Endothelial cell of umbilical vein (primary cell): ENCODE data around the gene UCMA. TPM values are rescaled to one million over a fixed set of nuclear protein-coding genes. Genes with fewer than 3 reads are reported as not detected.

Source experiments
- BruUV-seq: library from RNA; stranded (reverse); fragments of 400-500 nt; replicated peaks from 2 replicates; lab custom pipeline; 2021; lab: Mats Ljungman, UMichigan
- CTCF ChIA-PET: fragments of 300-600, 350-600 bp; sonication (Branson Sonifier 250); formaldehyde crosslinking; loops from one replicate; lab custom pipeline; 2021; ENCODE audit warnings: antibody characterized with exemption, inconsistent platforms; lab: Charles Lee
- POLR2A ChIA-PET: fragments of 300-600, 350-600 bp; sonication (Branson Sonifier 250); formaldehyde crosslinking; loops from one replicate; lab custom pipeline; 2021; ENCODE audit warnings: antibody characterized with exemption, inconsistent platforms; lab: Charles Lee
- DNase-seq: peaks from one replicate; pipeline ENCODE4 v3.0.0-alpha.2; 2011; ENCODE audit warnings: low read depth, low spot score
- FAIRE-seq: peaks from 2 replicates; lab custom pipeline; 2011; peaks lifted over from hg19 to GRCh38; lab: Jason Lieb, UNC
- H2AFZ ChIP-seq: 2 replicates; pipeline ENCODE4 v1.6.0; 2012; ENCODE audit warnings: low read depth, low read length, control low read depth, inconsistent platforms
- H3K27ac ChIP-seq: 2 replicates; pipeline ENCODE4 v1.5.1; 2011; ENCODE audit warnings: low read depth, mild to moderate bottlenecking, control low read depth, low read length, moderate library complexity; ENCODE audit not compliant: insufficient read depth
- H3K27me3 ChIP-seq, 2 experiments: 2 replicates each; pipeline versions ENCODE4 v1.6.0 to v1.6.1; 2011; ENCODE audit warnings: low read length in 2 of 2, mixed read lengths in 1 of 2; ENCODE audit not compliant: control insufficient read depth in 2 of 2, insufficient read depth in 2 of 2
- H3K36me3 ChIP-seq, 2 experiments: 2 replicates in 1 of 2; 3 replicates in 1 of 2; pipeline ENCODE4 v1.5.1; 2011; ENCODE audit warnings: low read length in 2 of 2, mild to moderate bottlenecking in 1 of 2, moderate library complexity in 1 of 2; ENCODE audit not compliant: control insufficient read depth in 2 of 2, insufficient read depth in 2 of 2; ENCODE audit errors: extremely low read depth in 1 of 2
- H3K4me1 ChIP-seq: 3 replicates; pipeline ENCODE4 v1.5.1; 2011; ENCODE audit warnings: mild to moderate bottlenecking, low read length; ENCODE audit not compliant: control insufficient read depth, insufficient read depth; ENCODE audit errors: extremely low read depth
- H3K4me2 ChIP-seq: 2 replicates; pipeline ENCODE4 v1.6.1; 2011; ENCODE audit warnings: low read length, control low read depth, mixed read lengths; ENCODE audit not compliant: insufficient read depth
- H3K4me3 ChIP-seq, 3 experiments: fragments of 200-600 bp in 1 of 3; sonication (generic), shearing (Covaris generic) in 1 of 3; replicated peaks in 1 of 3; 2 replicates each; pipeline ENCODE4 v1.5.1; 2011 to 2016; ENCODE audit warnings: control low read depth in 3 of 3, low read length in 3 of 3, mild to moderate bottlenecking in 2 of 3, inconsistent platforms in 1 of 3, low read depth in 1 of 3, moderate library complexity in 1 of 3; ENCODE audit not compliant: insufficient read depth in 1 of 3
- H3K79me2 ChIP-seq: 2 replicates; pipeline ENCODE4 v1.6.0; 2012; ENCODE audit warnings: low read length, inconsistent platforms; ENCODE audit not compliant: control insufficient read depth, insufficient read depth
- H3K9ac ChIP-seq: replicated peaks from 2 replicates; pipeline ENCODE3; 2011; ENCODE audit warnings: low read length, control low read depth; ENCODE audit not compliant: insufficient read depth; ENCODE audit errors: extremely low read depth
- H3K9me1 ChIP-seq: replicated peaks from 3 replicates; pipeline ENCODE4 v1.6.0; 2011; ENCODE audit warnings: mild to moderate bottlenecking, low read length; ENCODE audit not compliant: control insufficient read depth, insufficient read depth; ENCODE audit errors: extremely low read depth
- H3K9me3 ChIP-seq: replicated peaks from 2 replicates; pipeline ENCODE4 v1.5.1; 2012; ENCODE audit warnings: low read length, inconsistent platforms; ENCODE audit not compliant: control insufficient read depth, insufficient read depth
- H4K20me1 ChIP-seq: replicated peaks from 2 replicates; pipeline ENCODE3; 2011; ENCODE audit warnings: mild to moderate bottlenecking, low read length; ENCODE audit not compliant: control insufficient read depth, insufficient read depth; ENCODE audit errors: extremely low read depth
- CTCF ChIP-seq, 2 donors: IDR thresholded peaks; 1 replicate in 1 of 2; 2 replicates in 1 of 2; pipeline ENCODE4 v1.5.1; 2011; ENCODE audit warnings: low read length in 2 of 2, mild to moderate bottlenecking in 2 of 2, moderate library complexity in 2 of 2, control low read depth in 1 of 2, inconsistent platforms in 1 of 2, low read depth in 1 of 2; ENCODE audit not compliant: insufficient read depth in 1 of 2; ENCODE audit errors: extremely low read depth in 1 of 2
- EZH2 ChIP-seq: IDR thresholded peaks from 2 replicates; pipeline ENCODE4 v1.6.1; 2012; ENCODE audit warnings: borderline replicate concordance, low read depth, mild to moderate bottlenecking, moderate library complexity, low read length, inconsistent platforms; ENCODE audit not compliant: severe bottlenecking
- FOS ChIP-seq: IDR thresholded peaks from 2 replicates; pipeline ENCODE4 v1.6.1; 2011; ENCODE audit warnings: mild to moderate bottlenecking, low read length, moderate library complexity, borderline replicate concordance; ENCODE audit not compliant: insufficient read depth
- GATA2 ChIP-seq: IDR thresholded peaks from 2 replicates; pipeline ENCODE4 v1.7.0; 2011; ENCODE audit warnings: low read depth, mild to moderate bottlenecking, moderate library complexity, mixed read lengths, low read length; ENCODE audit not compliant: insufficient read length, insufficient read depth
- JUN ChIP-seq: IDR thresholded peaks from 2 replicates; pipeline ENCODE4 v1.6.1; 2011; ENCODE audit warnings: borderline replicate concordance, low read depth; ENCODE audit not compliant: insufficient read length, insufficient read depth
- MYC ChIP-seq: IDR thresholded peaks from one replicate; pipeline ENCODE4 v1.6.1; 2011; ENCODE audit warnings: mild to moderate bottlenecking, low read depth, low read length
- POLR2A ChIP-seq: IDR thresholded peaks from 2 replicates; pipeline ENCODE4 v1.6.1; 2012; ENCODE audit warnings: low read depth, mild to moderate bottlenecking, control low read depth, low read length
- POLR2AphosphoS5 ChIP-seq: IDR thresholded peaks from 2 replicates; pipeline ENCODE4 v1.6.1; 2012; ENCODE audit warnings: low read depth, mild to moderate bottlenecking, control low read depth, low read length, moderate library complexity; ENCODE audit not compliant: insufficient read depth
- dilution Hi-C: fragments of 300-500 bp; cut with MboI; formaldehyde crosslinking; loops from one replicate; pipeline ENCODE4 v1.15.0; 2019; ENCODE audit warnings: low sequenced_read_pairs; ENCODE audit not compliant: extremely low pct_ligation_motif_present
- intact Hi-C: fragments of 100-400 bp; cut with micrococcal nuclease; formaldehyde crosslinking; loops from one replicate; pipeline ENCODE4 v1.10.0; 2022
- polyA plus RNA-seq, 4 experiments: library from polyadenylated mRNA; depleted of rRNA in 3 of 4; stranded (reverse) in 3 of 4; unstranded in 1 of 4; fragments of >200 nt; gene quantifications; 2 replicates each; pipeline versions ENCODE4 v1.2.1 to v1.2.3, GENCODE V29; 2011 to 2012; ENCODE audit warnings: missing spikeins in 1 of 4
- total RNA-seq: library from RNA; stranded (reverse); gene quantifications from 2 replicates; pipeline ENCODE4 v1.2.3, GENCODE V29; 2021
- TF ChIP-seq, protein P1 (sequence below): IDR thresholded peaks from 2 replicates; pipeline ENCODE4 v1.6.1; 2011; ENCODE audit not compliant: insufficient read depth, insufficient read length

The UCMA gene
- total and polyA plus RNA-seq, 2 donors (not counting 3 experiments of a cell fraction or from before 2014, with no cell fraction given), result not detected

DNA sequence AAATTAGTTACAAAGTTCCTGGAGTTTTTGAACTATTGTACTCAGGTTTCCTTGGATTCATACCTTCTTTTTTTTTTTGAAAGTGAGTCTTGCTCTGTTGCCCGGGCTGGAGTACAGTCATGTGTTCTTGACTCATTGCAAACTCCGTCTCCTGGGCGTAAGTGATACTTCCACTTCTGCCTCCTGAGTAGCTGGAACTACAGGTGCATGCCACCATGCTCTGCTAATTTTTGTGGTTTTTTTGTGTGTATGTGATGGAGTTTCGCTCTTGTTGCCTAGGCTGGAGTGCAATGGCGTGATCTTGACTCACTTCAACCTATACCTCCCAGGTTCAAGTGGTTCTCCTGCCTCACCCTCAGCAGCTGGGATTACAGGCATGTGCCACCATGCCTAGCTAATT, 50.5 kb downstream of the UCMA start:
- Histone ChIP-seq H2AFZ (no peak overlapping the region), H3K4me3 (no peak overlapping the region), H3K4me2 (no peak overlapping the region), H3K9me1 (no peaks in the 10 kb centered on the region), H3K27ac (no peak overlapping the region), H4K20me1 (no peaks in the 10 kb centered on the region), H3K9ac (no peak overlapping the region), H3K4me1 (no peaks in the 10 kb centered on the region), H3K9me3 (no peaks in the 10 kb centered on the region), H3K27me3 (no peaks in the 10 kb centered on the region), H3K79me2 (no peaks in the 10 kb centered on the region), H3K36me3 (peaks cover 0 to 9% of the 10 kb centered on the region in 2 experiments)
- ChIA-PET POLR2A (no interaction called here), CTCF (no interaction called here)
- intact Hi-C loops (no loop called here), dilution Hi-C loops (no loop called here)
- no peak for FAIRE-seq
- no peak for DNase-seq
- no TSS peak for BruUV-seq
- TF ChIP-seq POLR2AphosphoS5 (no peak), CTCF (IDR thresholded peaks at IDR 0.05; ENCODE audit: extremely low read depth in 1 of 2, insufficient read depth in 1 of 2, low read depth in 1 of 2, low read length in 2 of 2) (no peak), POLR2A (no peak), FOS (no peak), JUN (no peak), EZH2 (no peak), MYC (no peak), GATA2 (no peak)
- TF ChIP-seq, protein P1, sequence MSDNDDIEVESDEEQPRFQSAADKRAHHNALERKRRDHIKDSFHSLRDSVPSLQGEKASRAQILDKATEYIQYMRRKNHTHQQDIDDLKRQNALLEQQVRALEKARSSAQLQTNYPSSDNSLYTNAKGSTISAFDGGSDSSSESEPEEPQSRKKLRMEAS, result no peak
